ENCODE measurements around the gene ENDOG. TPM values are rescaled to one million over a fixed set of nuclear protein-coding genes. Genes with fewer than 3 reads are reported as not detected.

The ENDOG gene
- total RNA-seq, 4 donors from 2014 or later = 20.3 to 29.7 (median 27.1) TPM

DNA sequence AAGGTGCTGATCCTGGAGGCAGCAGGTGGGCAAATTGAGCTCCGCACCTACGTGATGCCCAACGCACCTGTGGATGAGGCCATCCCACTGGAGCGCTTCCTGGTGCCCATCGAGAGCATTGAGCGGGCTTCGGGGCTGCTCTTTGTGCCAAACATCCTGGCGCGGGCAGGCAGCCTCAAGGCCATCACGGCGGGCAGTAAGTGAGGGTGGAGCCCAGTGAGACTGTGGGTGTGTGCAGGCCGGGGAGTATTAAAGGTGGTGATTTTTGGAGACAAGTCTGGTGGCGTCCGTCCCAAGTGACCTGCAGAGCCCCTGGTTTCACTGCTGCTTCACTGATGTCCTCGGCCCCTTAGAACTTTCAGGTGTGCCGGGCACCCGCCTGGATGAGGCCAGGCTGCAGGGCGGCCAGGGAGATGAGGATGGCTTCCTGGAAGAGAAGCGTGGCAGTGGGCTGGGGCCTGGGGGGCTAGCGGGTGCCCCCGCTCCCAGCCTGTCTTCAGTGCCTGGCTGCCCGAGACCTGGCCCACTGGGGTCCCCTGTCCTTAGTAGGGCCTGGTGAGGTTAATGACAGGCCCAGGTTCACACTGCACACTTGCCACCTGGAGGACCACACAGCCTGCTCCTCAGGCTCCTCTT, 4.2 kb downstream of the ENDOG start:
- Histone ChIP-seq H3K4me3 (no peak overlapping the region), H3K9me3 (no peaks in the 10 kb centered on the region), H3K27ac (no peak overlapping the region), H3K27me3 (no peaks in the 10 kb centered on the region), H3K4me1 (peaks cover 0 to 21% (median 11%) of the 10 kb centered on the region in 3 donors), H3K36me3 (peaks cover 0 to 71% of the 10 kb centered on the region in 2 donors)
- TF ChIP-seq POLR2A (IDR thresholded peaks at IDR 0.05) = no peak
- TF ChIP-seq, protein P1, sequence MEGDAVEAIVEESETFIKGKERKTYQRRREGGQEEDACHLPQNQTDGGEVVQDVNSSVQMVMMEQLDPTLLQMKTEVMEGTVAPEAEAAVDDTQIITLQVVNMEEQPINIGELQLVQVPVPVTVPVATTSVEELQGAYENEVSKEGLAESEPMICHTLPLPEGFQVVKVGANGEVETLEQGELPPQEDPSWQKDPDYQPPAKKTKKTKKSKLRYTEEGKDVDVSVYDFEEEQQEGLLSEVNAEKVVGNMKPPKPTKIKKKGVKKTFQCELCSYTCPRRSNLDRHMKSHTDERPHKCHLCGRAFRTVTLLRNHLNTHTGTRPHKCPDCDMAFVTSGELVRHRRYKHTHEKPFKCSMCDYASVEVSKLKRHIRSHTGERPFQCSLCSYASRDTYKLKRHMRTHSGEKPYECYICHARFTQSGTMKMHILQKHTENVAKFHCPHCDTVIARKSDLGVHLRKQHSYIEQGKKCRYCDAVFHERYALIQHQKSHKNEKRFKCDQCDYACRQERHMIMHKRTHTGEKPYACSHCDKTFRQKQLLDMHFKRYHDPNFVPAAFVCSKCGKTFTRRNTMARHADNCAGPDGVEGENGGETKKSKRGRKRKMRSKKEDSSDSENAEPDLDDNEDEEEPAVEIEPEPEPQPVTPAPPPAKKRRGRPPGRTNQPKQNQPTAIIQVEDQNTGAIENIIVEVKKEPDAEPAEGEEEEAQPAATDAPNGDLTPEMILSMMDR (IDR thresholded peaks at IDR 0.05) = no peak
- no peak for TF ChIP-seq EP300 (IDR thresholded peaks at IDR 0.05)
- no peak for TF ChIP-seq POLR2AphosphoS5 (IDR thresholded peaks at IDR 0.05)
- WGBS, 2 donors (ENCODE audit: low coverage in 1 of 2) = no CpG with 5 or more reads among the region's 22 CpGs
- no peak for ATAC-seq

DNA sequence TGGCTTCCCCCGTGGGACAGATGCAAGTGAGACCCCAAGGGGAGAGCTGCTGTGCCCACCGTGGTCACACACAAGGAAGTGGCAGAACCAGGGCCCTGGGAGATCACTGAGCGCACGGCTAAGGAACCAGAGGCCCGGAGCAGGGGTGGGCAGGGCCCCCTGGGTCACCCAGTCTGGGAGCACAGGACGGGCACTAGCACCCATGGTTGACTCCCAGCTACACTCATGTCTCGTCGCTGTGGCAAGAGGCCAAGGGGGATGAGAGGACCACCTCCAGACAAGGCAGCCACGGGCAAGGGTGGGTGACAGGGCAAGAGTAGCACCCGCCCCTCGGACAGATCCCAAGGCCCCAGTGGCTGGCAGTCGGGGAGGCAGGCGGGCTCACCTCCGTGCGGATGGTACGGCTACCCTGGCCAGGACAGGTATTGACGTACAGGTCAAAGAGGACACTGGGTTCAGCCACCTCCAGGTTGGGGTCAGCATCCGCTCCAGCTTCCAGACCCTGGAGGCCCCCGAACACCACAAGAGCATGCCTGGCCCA, 5.1 kb downstream of the ENDOG start:
- no peak for TF ChIP-seq POLR2A (IDR thresholded peaks at IDR 0.05)
- no peak for TF ChIP-seq POLR2AphosphoS5 (IDR thresholded peaks at IDR 0.05)
- Histone ChIP-seq H3K4me1 (peaks cover 0 to 30% (median 11%) of the 10 kb centered on the region in 3 donors), H3K4me3 (no peak overlapping the region), H3K9me3 (no peaks in the 10 kb centered on the region), H3K27ac (no peak overlapping the region), H3K36me3 (peaks cover 0 to 78% of the 10 kb centered on the region in 2 donors), H3K27me3 (no peaks in the 10 kb centered on the region)
- ATAC-seq = no peak
- 93 to 100% methylated on average over 1 to 3 of the region's 19 CpGs for WGBS, 2 donors (ENCODE audit: low coverage in 1 of 2)

DNA sequence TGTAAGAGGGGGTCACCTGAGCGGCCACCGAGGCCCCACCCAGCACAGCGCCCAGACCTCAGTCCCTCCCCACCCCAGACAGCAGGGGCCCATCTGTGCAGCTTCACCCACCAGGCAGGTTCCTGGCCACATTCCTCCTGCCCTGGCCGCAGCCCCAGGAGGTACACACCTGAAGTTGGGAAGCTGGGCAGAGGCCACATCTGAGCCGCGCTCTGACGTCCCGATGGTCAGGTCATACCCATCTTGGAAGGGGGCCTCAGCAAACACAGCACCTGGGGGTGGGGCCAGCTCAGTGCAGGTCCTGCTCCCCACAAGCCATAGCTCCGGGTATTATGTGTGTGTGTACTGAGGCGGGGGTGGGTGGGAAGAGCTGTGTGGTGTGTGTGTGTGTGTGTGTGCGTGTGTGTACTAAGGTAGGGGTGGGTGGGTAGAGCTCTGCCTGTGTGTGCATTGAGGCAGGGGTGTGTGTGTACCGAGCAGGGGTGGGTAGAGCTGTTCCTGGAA, 5.7 kb downstream of the ENDOG start:
- H3K36me3 ChIP-seq = peaks cover 0 to 78% of the 10 kb centered on the region in 2 donors
- 43% methylated on average over 2 of the region's 12 CpGs; no CpG with 5 or more reads in 1 of the 2 donors for WGBS, 2 donors (ENCODE audit: low coverage in 1 of 2)
- H3K27ac ChIP-seq = no peak overlapping the region
- TF ChIP-seq, protein P1 (IDR thresholded peaks at IDR 0.05) = no peak
- no peak for TF ChIP-seq POLR2A (IDR thresholded peaks at IDR 0.05)
- no peak for TF ChIP-seq EP300 (IDR thresholded peaks at IDR 0.05)
- TF ChIP-seq POLR2AphosphoS5 (IDR thresholded peaks at IDR 0.05) = no peak
- no peaks in the 10 kb centered on the region for H3K9me3 ChIP-seq
- H3K4me1 ChIP-seq = peaks cover 0 to 33% (median 13%) of the 10 kb centered on the region in 3 donors
- no peak overlapping the region for H3K4me3 ChIP-seq
- no peak for ATAC-seq
- no peaks in the 10 kb centered on the region for H3K27me3 ChIP-seq

DNA sequence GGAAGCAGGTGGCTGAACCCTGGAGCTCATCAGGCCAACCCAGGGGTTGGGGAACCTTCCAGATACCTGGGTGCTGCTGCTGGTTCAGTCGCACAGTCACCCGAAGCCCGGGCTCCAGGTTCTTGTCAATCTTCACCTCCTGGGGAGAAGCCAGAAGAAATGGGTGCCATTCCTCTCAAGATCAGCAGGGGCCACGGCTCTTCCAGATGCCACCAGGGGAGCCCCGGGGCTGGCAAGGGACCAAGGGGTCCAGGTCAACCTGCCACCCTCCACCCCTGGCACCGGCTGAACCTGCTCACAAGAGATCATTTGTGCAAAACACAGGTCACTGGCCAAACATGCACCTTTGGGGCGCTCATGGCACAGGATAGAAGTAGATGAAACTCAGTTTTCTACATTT, 6.6 kb downstream of the ENDOG start:
- peaks cover 0 to 78% of the 10 kb centered on the region in 2 donors for H3K36me3 ChIP-seq
- ATAC-seq = no peak
- no peaks in the 10 kb centered on the region for H3K27me3 ChIP-seq
- H3K9me3 ChIP-seq = no peaks in the 10 kb centered on the region
- H3K27ac ChIP-seq = no peak overlapping the region
- H3K4me3 ChIP-seq = no peak overlapping the region
- H3K4me1 ChIP-seq = peaks cover 0 to 29% (median 6%) of the 10 kb centered on the region in 3 donors
- no peak for TF ChIP-seq POLR2A (IDR thresholded peaks at IDR 0.05)
- TF ChIP-seq POLR2AphosphoS5 (IDR thresholded peaks at IDR 0.05) = no peak
- WGBS, 2 donors (ENCODE audit: low coverage in 1 of 2) = 88 to 100% methylated on average over 1 to 2 of the region's 7 CpGs

DNA sequence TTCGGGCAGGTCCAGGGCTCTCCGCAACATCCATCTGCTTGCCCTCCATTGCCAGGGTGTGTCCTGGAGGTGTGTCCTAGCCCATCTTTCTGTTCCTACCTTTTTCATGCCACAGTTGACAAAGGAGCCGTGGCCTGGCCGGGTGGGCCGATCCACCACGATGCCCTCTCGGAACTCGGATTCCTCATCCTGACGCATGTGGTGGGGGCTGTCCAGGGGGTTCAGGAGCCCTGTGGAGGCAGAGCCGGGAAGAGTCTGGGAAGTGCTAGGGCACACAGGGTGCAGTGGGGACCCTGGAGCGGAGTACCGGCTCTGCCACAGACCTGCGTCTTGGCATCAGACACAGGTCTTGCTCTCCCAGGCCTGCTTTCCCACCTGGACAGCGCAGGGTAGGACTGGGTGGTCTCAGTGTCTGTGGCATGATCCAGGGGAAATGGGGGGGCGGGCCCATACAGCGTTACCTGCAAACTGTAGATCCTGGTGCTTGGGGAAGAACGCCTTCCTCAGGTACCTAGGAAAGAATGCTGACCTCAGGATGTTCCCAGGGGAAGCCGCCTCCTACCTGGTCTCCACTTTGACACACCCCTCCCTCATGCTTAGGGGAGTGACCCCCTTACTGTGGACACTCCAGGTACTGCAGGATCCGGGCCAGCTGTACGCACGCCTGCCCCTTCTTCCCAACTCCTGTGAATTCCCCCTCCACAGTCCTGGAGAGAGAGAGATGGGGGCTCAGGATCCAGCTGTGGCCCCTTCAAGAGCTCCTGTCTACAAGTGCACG, 7.8 kb downstream of the ENDOG start:
- peaks cover 0 to 71% of the 10 kb centered on the region in 2 donors for H3K36me3 ChIP-seq
- 96% methylated on average over 4 of the region's 22 CpGs; no CpG with 5 or more reads in 1 of the 2 donors for WGBS, 2 donors (ENCODE audit: low coverage in 1 of 2)
- ATAC-seq = no peak
- no peak overlapping the region for H3K4me3 ChIP-seq
- no peak for TF ChIP-seq EP300 (IDR thresholded peaks at IDR 0.05)
- H3K9me3 ChIP-seq = no peaks in the 10 kb centered on the region
- peaks cover 0 to 26% (median 4%) of the 10 kb centered on the region in 3 donors for H3K4me1 ChIP-seq
- H3K27me3 ChIP-seq = no peaks in the 10 kb centered on the region
- no peak overlapping the region for H3K27ac ChIP-seq

DNA sequence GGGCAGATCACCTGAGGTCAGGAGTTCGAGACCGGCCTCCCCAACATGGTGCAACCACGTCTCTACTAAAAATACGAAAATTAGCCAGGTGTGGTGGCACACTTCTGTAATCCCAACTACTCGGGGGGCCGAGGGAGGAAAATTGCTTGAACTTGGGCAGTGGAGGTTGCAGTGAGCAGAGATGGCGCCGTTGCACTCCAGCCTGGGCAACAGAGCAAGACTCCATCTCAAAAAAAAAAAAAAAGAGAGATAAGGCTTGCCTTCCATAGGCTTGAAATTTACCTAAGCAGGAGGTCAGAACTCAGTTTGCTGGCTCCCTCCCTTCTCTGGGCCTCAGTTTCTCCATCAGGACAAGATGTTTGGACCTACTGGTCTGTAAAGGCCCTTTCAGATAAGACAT, 10.0 kb downstream of the ENDOG start:
- Histone ChIP-seq H3K4me1 (peaks cover 0 to 26% (median 4%) of the 10 kb centered on the region in 3 donors), H3K4me3 (no peak overlapping the region), H3K9me3 (no peaks in the 10 kb centered on the region), H3K27ac (peak overlapping the region in 1 of 4 donors; percentile 82), H3K36me3 (peaks cover 0 to 55% of the 10 kb centered on the region in 2 donors), H3K27me3 (no peaks in the 10 kb centered on the region)
- 82 to 100% methylated on average over 1 to 7 of the region's 8 CpGs for WGBS, 2 donors (ENCODE audit: low coverage in 1 of 2)
- TF ChIP-seq, protein P1 (IDR thresholded peaks at IDR 0.05) = no peak
- TF ChIP-seq POLR2A (IDR thresholded peaks at IDR 0.05) (no peak), EP300 (IDR thresholded peaks at IDR 0.05) (no peak), POLR2AphosphoS5 (IDR thresholded peaks at IDR 0.05) (no peak)
- no peak for ATAC-seq

All from gastroesophageal sphincter (tissue), 4 donors.